Activated T-cell treated with anti-CD3 and anti-CD28 coated beads, Interleukin-2, amount 50 U/mL, for 4 hours (primary cell): ENCODE results near the gene MYRIP. TPM values are rescaled to one million over a fixed set of nuclear protein-coding genes. Genes with fewer than 3 reads are reported as not detected.
A peak's percentile ranks its signal among the peaks of the same experiment; 100 is the strongest.
"Not testable (repeated sequence)": the region's sequence is repeated elsewhere in the genome, so short reads cannot be mapped to it uniquely, and the experiment has no call there.

Experiments used
- ATAC-seq, 2 donors: fragments of 200-7000 bp; cut with Tn5 transposase; one replicate each; pipeline ENCODE4 v1.10.0; 2021
- DNase-seq: peaks from one replicate; pipeline ENCODE4 v3.0.0-alpha.2; 2020
- H3K27me3 Mint-ChIP-seq: one replicate; pipeline ENCODE4 v1.8.0; 2021; ENCODE audit warnings: low read depth, mixed read lengths
- H3K36me3 Mint-ChIP-seq: one replicate; pipeline ENCODE4 v1.8.0; 2022; ENCODE audit warnings: mixed read lengths; ENCODE audit not compliant: insufficient read depth
- H3K4me1 Mint-ChIP-seq: one replicate; pipeline ENCODE4 v1.8.0; 2021; ENCODE audit warnings: low read depth, mixed read lengths
- H3K4me3 Mint-ChIP-seq: one replicate; pipeline ENCODE4 v1.8.0; 2021; ENCODE audit warnings: mild to moderate bottlenecking, moderate library complexity, mixed read lengths
- H3K9me3 Mint-ChIP-seq: one replicate; pipeline ENCODE4 v1.8.0; 2021; ENCODE audit warnings: mixed read lengths
- total RNA-seq, 3 donors: library from RNA; stranded (reverse); gene quantifications; one replicate each; pipeline ENCODE4 v1.2.1, GENCODE V29; 2021

MYRIP gene
- total RNA-seq, 3 donors from 2014 or later: not detected

DNA sequence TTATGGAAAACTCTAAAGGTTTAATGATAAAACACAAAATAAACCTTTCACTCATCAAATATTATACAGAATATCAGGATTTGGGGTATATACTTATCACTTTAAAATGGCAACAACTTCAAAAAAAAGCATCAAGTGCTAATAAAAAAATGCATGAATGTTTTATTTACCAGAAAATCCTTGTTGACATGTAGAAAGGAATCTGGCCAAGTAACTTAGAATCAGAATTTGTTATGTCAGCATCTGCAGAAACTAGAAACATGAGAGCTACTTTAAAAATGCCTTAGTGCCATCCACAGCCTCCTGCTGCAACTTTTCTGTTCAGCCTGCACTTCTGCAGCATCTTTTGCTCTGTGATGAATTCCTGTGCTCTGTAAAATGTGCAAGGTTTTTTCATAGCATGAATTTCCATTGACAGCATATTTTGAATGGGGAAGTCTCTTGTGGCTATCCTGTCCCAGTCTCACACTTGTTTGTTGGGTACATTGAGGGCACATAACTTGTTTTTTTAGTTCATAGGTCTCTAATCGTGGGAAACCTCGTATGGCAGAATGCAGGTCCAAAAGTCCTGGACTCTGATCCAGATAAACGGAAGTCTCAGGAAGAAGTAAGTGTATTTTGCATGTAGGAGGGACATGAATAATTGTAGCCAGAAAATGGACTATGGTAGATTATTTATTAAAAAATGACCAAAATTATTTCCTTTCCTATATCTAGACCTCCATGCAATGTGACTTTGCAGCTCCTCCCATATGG, 21.1 kb upstream of the MYRIP start:
- H3K27me3 Mint-ChIP-seq: no peaks in the 10 kb centered on the region
- ATAC-seq (no peak), DNase-seq (no peak)
- H3K9me3 Mint-ChIP-seq: no peaks in the 10 kb centered on the region
- H3K4me1 Mint-ChIP-seq: no peaks in the 10 kb centered on the region
- H3K4me3 Mint-ChIP-seq: no peak overlapping the region
- no peaks in the 10 kb centered on the region for H3K36me3 Mint-ChIP-seq

DNA sequence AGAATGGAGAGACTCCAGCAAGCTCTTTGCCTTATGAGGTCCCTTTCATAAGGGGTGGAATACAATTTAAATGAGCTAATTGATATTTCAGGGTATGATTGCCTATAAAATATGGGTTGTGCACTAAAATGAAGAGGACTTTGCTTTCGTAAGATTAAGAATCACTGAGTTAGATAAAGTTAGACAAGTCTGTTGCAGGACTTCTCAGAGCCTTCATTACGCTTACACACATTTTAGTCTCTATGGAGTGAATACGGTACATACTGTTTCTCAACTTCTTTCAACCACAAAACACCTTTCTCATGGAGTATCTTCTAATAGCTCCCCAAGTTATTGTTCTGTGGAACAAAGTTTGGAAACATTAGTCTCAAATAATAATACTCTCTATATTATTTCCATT, 17.8 kb upstream of the MYRIP start:
- no peak for ATAC-seq
- no peak for DNase-seq
- no peaks in the 10 kb centered on the region for H3K4me1 Mint-ChIP-seq
- no peak overlapping the region for H3K4me3 Mint-ChIP-seq
- no peaks in the 10 kb centered on the region for H3K36me3 Mint-ChIP-seq
- H3K27me3 Mint-ChIP-seq: peaks cover 6% of the 10 kb centered on the region
- H3K9me3 Mint-ChIP-seq: no peaks in the 10 kb centered on the region

DNA sequence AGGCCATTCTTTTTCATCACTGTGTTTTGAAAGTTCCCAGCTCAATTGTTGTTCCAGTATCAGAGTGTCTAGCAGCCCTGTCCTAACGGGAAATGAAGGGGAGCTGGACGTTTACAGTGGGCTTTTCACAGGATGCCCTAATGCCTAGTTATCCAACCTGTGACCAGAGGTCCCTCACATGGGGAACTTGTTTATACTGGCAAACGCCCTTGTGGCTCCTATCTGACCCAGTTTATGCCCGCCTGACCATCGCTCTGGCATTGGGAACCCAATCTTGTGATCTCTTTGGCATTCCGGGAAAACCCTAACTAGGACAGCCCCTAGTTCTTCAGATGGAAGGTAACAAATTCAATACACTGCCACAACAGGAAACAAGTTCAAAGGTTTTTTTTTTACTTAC, 14.5 kb upstream of the MYRIP start:
- ATAC-seq (no peak), DNase-seq (no peak)
- peaks cover 6% of the 10 kb centered on the region for H3K27me3 Mint-ChIP-seq
- H3K4me3 Mint-ChIP-seq: no peak overlapping the region
- no peaks in the 10 kb centered on the region for H3K9me3 Mint-ChIP-seq
- H3K4me1 Mint-ChIP-seq: no peaks in the 10 kb centered on the region
- H3K36me3 Mint-ChIP-seq: no peaks in the 10 kb centered on the region

DNA sequence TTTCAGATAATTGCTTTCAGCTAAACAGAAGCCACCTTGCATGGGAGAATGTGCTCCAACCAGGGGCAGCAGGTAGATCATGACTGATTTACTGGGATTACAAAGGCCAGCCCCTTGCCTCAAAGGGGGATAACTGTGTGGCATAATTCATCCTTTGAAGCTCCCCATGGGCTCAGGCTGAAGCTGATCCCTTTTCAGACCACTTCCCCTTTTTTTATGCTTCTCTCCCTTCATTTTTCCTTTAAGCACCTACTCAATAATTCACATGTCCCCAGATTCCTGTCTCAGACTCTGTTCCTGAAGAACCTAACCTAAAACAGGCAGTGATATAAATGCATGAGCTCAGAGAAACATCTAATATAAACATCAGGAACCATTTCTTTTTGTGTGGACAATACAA, 8.2 kb upstream of the MYRIP start:
- Mint-ChIP-seq H3K36me3 (no peaks in the 10 kb centered on the region), H3K4me1 (no peaks in the 10 kb centered on the region), H3K9me3 (peaks cover 13% of the 10 kb centered on the region), H3K4me3 (no peak overlapping the region), H3K27me3 (peaks cover 16% of the 10 kb centered on the region)
- DNase-seq: no peak
- ATAC-seq: no peak

DNA sequence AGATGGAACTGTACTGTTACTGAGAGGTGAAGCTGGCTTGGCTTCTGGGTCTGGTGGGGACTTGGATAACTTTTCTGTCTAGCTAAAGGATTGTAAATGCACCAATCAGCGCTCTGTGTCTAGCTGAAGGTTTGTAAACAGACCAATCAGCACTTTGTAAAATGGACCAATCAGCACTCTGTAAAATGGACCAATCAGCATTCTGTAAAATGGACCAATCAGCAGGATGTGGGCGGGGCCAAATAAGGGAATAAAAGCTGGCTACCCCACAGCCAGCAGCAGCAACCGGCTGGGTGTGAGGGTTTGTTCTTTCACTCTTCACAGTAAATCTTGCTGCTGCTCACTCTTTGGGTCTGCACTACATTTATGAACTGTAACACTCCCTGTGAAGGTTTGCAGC, 6.9 kb upstream of the MYRIP start:
- H3K36me3 Mint-ChIP-seq, ATAC-seq, DNase-seq, H3K4me1 Mint-ChIP-seq, H3K4me3 Mint-ChIP-seq: not testable (repeated sequence)
- peaks cover 13% of the 10 kb centered on the region for H3K9me3 Mint-ChIP-seq
- H3K27me3 Mint-ChIP-seq: peaks cover 20% of the 10 kb centered on the region

DNA sequence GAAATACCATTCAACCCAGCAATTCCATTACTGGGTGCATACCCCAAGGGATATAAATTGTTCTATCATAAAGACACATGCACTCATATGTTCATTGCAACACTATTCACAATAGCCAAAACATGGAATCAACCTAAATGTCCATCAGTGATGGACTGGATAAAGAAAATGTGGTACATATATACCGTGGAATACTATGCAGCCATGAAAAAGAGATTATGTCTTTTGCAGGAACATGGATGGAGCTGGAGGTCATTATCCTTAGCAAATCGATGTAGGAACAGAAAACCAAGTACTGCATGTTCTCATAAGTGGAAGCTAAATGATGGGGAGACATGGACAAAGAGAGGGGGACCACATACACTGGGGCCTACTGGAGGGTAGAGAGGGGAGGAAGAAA, 5.5 kb upstream of the MYRIP start:
- DNase-seq (no peak), ATAC-seq (no peak)
- peaks cover 33% of the 10 kb centered on the region for H3K27me3 Mint-ChIP-seq
- H3K4me1 Mint-ChIP-seq: peaks cover 5% of the 10 kb centered on the region
- no peaks in the 10 kb centered on the region for H3K36me3 Mint-ChIP-seq
- H3K4me3 Mint-ChIP-seq: no peak overlapping the region
- peaks cover 13% of the 10 kb centered on the region for H3K9me3 Mint-ChIP-seq

DNA sequence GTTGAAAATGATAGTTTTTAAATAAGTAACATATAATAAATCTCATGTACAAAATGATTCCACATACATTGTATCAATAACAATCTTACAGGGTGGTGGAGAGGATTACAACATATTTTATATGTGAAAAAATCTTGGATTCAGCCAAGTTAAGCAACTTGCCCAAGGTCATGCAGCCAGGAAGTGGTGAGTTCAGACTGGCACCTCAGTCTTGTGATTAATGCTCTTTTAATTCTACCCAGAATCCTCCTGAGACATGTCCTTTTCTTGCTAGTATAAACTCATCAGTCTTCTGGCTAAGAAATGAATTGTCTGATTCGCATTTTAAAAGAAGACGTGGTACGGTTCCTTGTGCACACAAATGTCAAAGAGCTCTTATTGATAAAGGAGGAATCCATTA, 4.5 kb upstream of the MYRIP start:
- H3K36me3 Mint-ChIP-seq: no peaks in the 10 kb centered on the region
- DNase-seq: no peak
- peaks cover 35% of the 10 kb centered on the region for H3K27me3 Mint-ChIP-seq

DNA sequence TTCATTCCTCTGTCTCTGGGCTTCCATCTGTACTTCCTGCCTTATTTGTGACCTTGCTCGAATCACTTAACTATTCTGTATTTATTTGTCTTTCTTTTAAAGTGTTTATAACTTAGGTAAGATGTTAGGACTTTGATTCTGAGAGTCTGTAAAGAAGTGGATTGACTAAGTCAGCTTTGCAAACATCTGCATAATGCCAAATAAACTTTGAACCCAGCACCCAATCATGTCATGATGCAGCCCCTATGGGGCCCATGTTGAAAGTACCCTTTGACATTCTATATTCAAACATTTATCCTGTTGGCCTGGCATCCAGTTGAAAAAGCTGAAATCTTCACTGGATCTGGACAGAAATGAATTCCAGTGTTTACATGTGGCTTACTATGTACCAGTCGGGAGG, 3.8 kb upstream of the MYRIP start:
- no peak for DNase-seq
- Mint-ChIP-seq H3K4me3 (no peak overlapping the region), H3K27me3 (peaks cover 41% of the 10 kb centered on the region), H3K36me3 (no peaks in the 10 kb centered on the region), H3K4me1 (peaks cover 15% of the 10 kb centered on the region), H3K9me3 (peaks cover 13% of the 10 kb centered on the region)
- no peak for ATAC-seq

More for the DNA sequence above, 4.5 kb upstream of the MYRIP start:
- Mint-ChIP-seq H3K4me1 (peaks cover 8% of the 10 kb centered on the region), H3K4me3 (no peak overlapping the region), H3K9me3 (peaks cover 13% of the 10 kb centered on the region)
- ATAC-seq: no peak

DNA sequence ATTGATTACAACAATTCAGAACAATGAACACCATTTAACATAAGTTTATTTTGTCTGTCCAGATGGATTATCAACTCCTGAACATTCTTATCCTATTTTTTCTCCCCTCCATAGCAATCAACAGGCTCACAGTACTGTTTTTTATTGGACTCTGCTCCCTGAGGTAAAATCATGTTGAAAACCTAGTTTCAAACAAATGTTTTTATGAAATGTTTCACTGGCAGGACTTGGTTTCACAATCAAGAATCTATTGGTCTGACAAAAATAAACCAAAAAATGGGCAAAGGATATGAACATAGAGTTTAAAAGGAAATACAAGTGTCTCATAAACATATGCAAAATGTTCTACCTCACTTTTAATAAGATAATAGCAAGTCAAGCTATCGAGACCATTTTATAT, 2.6 kb upstream of the MYRIP start:
- ATAC-seq: no peak
- Mint-ChIP-seq H3K4me1 (peaks cover 19% of the 10 kb centered on the region), H3K27me3 (peaks cover 53% of the 10 kb centered on the region), H3K36me3 (no peaks in the 10 kb centered on the region), H3K9me3 (peaks cover 13% of the 10 kb centered on the region), H3K4me3 (no peak overlapping the region)
- no peak for DNase-seq

DNA sequence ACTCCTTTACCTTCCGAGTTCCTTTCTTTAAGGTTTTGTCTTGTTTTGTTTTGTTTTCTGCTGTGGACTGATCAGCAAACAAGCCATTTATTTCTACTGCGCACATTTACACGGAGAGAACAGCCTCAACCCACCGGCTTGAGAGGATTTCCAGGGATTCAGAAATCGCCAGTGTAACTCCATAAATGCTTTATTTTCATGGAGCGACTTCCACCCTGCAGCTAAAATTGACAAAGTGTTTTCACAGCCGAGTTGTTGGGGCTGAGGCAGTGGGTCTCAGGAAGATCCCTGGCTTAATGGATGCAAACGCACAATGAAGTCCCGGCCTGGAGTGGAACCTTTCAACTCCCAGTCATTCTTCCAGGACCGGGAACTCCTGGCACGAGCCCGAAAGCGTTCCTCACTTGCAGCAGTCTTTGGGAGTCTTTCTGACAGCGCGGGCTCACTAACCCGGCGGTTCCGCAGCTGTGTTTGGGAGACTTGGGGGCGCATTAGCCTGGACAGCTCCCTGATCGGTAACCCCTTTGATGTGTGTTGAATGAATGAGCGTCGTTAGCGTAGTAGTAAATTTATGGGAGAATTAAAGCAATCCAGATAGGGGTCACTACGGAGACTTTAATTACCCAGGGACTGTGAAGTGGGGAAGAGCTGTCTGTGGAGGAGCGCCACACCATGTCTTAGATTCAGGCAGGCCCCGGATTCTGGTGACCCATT, 785 bp upstream of the MYRIP start:
- no peak for DNase-seq
- H3K4me3 Mint-ChIP-seq: peak overlapping the region; percentile 8
- H3K36me3 Mint-ChIP-seq: no peaks in the 10 kb centered on the region
- no peak for ATAC-seq
- H3K4me1 Mint-ChIP-seq: peaks cover 19% of the 10 kb centered on the region
- peaks cover 58% of the 10 kb centered on the region for H3K27me3 Mint-ChIP-seq
- H3K9me3 Mint-ChIP-seq: peaks cover 11% of the 10 kb centered on the region

DNA sequence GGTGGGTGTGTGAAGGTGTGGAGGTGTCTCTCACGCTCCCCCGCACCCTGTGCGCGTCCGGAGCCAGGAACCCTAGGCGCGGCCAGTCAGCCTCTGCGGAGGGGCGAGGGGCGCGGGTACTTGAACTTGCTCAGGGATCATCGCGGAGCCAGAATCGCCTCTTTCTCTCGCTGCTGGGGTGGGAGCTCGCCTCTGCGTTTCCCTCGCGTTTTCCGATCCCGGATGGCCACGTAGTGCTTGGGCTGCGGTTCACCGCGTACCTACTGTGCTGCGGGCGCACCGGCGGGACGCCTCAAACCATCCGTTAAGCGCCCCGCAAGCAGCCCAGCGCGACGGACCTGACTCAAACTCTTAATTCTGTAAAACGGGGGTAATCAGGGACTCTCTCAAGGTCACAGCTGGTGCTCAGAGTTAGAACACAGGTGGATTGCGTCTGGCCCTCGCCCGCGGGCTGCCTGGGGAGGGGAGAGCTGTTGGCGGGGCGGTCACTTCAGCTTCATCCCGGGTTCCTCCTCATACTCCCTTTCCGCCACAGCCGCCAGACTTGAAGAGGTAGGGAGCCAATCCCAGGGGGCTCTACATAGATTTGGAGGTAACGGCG, 686 bp downstream of the MYRIP start:
- Mint-ChIP-seq H3K4me1 (peaks cover 19% of the 10 kb centered on the region), H3K27me3 (peaks cover 53% of the 10 kb centered on the region), H3K9me3 (no peaks in the 10 kb centered on the region), H3K36me3 (no peaks in the 10 kb centered on the region), H3K4me3 (peak overlapping the region; percentile 37)
- ATAC-seq: peak in 1 of 2 donors; percentile 24
- DNase-seq: no peak

DNA sequence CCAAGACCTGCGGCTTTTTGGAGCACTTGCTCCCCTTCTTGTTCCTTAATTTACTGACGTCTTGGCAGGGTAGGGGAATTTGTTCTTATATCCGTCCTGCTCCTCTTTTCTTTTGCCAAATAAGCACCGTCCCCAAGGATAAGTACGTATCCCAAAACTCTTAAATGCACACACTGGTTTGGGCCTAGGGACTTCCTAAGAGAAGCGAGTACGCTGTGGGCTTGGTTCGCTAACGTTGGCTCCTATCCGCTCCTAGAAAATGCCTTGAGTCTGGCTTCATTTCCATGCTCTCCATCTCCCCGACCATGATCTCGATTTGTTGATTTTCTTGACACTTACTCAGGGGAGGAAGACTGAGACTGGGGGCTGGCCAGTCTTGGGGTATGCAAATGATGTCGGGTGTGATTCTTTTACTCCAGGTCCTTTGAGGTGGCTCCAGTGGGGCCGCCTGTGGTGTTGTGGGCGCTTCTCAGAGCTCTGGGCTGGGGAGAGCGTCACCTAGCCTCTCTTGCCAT, 1.3 kb downstream of the MYRIP start:
- no peaks in the 10 kb centered on the region for H3K36me3 Mint-ChIP-seq
- H3K4me3 Mint-ChIP-seq: no peak overlapping the region
- DNase-seq (no peak), ATAC-seq (no peak)
- H3K4me1 Mint-ChIP-seq: peaks cover 19% of the 10 kb centered on the region
- peaks cover 53% of the 10 kb centered on the region for H3K27me3 Mint-ChIP-seq
- H3K9me3 Mint-ChIP-seq: no peaks in the 10 kb centered on the region

DNA sequence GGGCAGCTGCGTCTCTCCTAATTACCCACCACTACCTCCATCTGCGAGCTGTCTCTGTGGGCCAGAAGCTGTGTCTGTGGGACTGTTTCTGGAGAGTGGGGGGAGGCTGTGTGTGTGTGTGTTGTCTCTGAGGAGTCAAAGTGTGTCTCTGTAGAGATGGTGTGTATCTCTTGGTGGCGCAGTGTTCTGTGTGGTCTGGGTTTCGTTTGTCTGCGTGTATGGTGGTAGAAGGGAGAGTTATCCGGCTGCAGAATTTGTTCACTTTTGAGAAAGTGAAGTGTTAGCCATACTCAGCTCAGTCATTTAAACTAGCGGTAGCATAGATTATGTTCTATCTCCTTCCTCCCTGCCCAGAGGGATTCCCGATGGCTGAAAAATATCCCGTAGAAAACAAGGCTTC, 2.2 kb downstream of the MYRIP start:
- Mint-ChIP-seq H3K36me3 (no peaks in the 10 kb centered on the region), H3K27me3 (peaks cover 53% of the 10 kb centered on the region), H3K9me3 (no peaks in the 10 kb centered on the region), H3K4me3 (no peak overlapping the region), H3K4me1 (peaks cover 19% of the 10 kb centered on the region)
- no peak for ATAC-seq
- DNase-seq: no peak

DNA sequence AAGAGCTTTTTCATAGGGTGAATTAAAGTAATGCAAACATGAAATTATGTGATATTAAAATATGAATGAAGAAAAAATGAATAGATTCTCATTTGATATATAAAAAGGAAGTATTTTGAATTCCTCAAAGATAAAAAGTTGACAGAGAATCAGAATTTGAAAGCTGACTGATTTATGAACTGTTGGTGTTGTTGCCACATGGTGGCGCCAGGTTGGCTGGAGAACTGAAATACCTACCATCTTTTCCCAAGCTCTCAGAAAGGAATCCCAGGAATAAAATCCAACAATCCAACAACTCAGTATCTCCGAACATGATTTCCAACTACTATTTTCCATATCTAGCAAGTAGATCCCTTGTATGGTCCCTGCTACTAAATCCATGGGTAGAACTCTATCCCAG, 3.1 kb downstream of the MYRIP start:
- Mint-ChIP-seq H3K27me3 (peaks cover 50% of the 10 kb centered on the region), H3K9me3 (no peaks in the 10 kb centered on the region)

DNA sequence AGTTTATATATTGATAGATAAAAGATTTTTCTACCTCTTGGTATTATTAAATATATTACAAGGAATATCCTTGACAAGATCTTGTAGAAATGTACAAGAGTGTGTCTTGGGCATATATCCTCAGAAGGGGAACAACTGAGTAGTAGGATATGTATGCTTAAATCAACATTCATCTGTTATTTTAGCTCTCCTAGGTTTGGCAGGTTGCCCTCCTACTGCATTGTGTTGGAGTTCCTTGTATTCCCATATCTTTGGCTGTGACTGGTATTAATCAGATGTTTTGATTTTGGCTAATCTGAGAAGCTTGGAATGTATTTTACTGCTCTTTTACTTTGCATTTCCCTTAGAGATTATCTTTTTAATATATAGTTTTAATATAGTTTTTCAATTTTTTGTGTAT, 4.6 kb downstream of the MYRIP start:
- no peak overlapping the region for H3K4me3 Mint-ChIP-seq
- H3K27me3 Mint-ChIP-seq: peaks cover 36% of the 10 kb centered on the region
- peaks cover 14% of the 10 kb centered on the region for H3K4me1 Mint-ChIP-seq
- DNase-seq: no peak
- no peaks in the 10 kb centered on the region for H3K36me3 Mint-ChIP-seq
- no peak for ATAC-seq
- H3K9me3 Mint-ChIP-seq: no peaks in the 10 kb centered on the region

More for the DNA sequence above, 3.1 kb downstream of the MYRIP start:
- DNase-seq (no peak), ATAC-seq (no peak)
- Mint-ChIP-seq H3K4me1 (peaks cover 19% of the 10 kb centered on the region), H3K4me3 (no peak overlapping the region), H3K36me3 (no peaks in the 10 kb centered on the region)
